Naive B cell (primary cell): ENCODE measurements around the gene OBSL1. TPM values are rescaled to one million over a fixed set of nuclear protein-coding genes. Genes with fewer than 3 reads are reported as not detected.

Source experiments
- ATAC-seq, 2 donors: fragments of 150-1000 bp; cut with Tn5 transposase; 2 replicates each; pipeline ENCODE4 v1.10.0; 2021; ENCODE audit warnings: low read depth in 2 of 2, mild to moderate bottlenecking in 2 of 2, moderate library complexity in 2 of 2
- DNase-seq: peaks from one replicate; pipeline ENCODE4 v3.0.0; 2022
- H3K27ac Mint-ChIP-seq, 6 donors: one replicate each; pipeline ENCODE4 v1.8.0; 2020 to 2022; ENCODE audit warnings: mild to moderate bottlenecking in 6 of 6, mixed read lengths in 6 of 6, moderate library complexity in 5 of 6, inconsistent platforms in 2 of 6
- H3K27me3 Mint-ChIP-seq, 3 donors: one replicate each; pipeline ENCODE4 v1.8.0; 2021 to 2022; ENCODE audit warnings: mixed read lengths in 3 of 3, mild to moderate bottlenecking in 1 of 3
- H3K36me3 Mint-ChIP-seq, 2 donors: one replicate each; pipeline ENCODE4 v1.8.0; 2020 to 2022; ENCODE audit warnings: mixed read lengths in 2 of 2, inconsistent platforms in 1 of 2, mild to moderate bottlenecking in 1 of 2
- H3K4me1 Mint-ChIP-seq, 3 donors: one replicate each; pipeline ENCODE4 v1.8.0; 2020 to 2022; ENCODE audit warnings: mixed read lengths in 3 of 3, inconsistent platforms in 1 of 3, mild to moderate bottlenecking in 1 of 3, moderate library complexity in 1 of 3
- H3K4me3 Mint-ChIP-seq, 8 donors: one replicate each; pipeline ENCODE4 v1.8.0; 2020 to 2022; ENCODE audit warnings: mild to moderate bottlenecking in 8 of 8, mixed read lengths in 8 of 8, moderate library complexity in 8 of 8, inconsistent platforms in 2 of 8
- H3K9me3 Mint-ChIP-seq, 7 donors: one replicate each; pipeline ENCODE4 v1.8.0; 2020 to 2022; ENCODE audit warnings: mixed read lengths in 7 of 7, mild to moderate bottlenecking in 5 of 7, inconsistent platforms in 2 of 7, moderate library complexity in 1 of 7
- polyA plus RNA-seq, 6 donors: library from polyadenylated mRNA; unstranded; fragments of 300-500 nt; fragmentation: Illumina TruSeq; gene quantifications; one replicate each; pipeline ENCODE4 v1.2.3, GENCODE V29; 2021; ENCODE audit warnings: low read depth in 6 of 6

Gene OBSL1
- polyA plus RNA-seq, 6 donors from 2014 or later = not detected

GRCh38 chr2:219581346-219581745, 10.0 kb upstream of the OBSL1 start:
- no peaks in the 10 kb centered on the region for H3K9me3 Mint-ChIP-seq
- H3K4me1 Mint-ChIP-seq = no peaks in the 10 kb centered on the region
- ATAC-seq (no peak), DNase-seq (no peak)
- H3K36me3 Mint-ChIP-seq = no peaks in the 10 kb centered on the region
- no peak overlapping the region for H3K27ac Mint-ChIP-seq
- H3K4me3 Mint-ChIP-seq = no peak overlapping the region
- H3K27me3 Mint-ChIP-seq = peaks cover 32 to 55% (median 42%) of the 10 kb centered on the region in 3 donors

- H3K9me3 Mint-ChIP-seq = no peaks in the 10 kb centered on the region
- H3K27me3 Mint-ChIP-seq = peaks cover 32 to 57% (median 42%) of the 10 kb centered on the region in 3 donors
- H3K4me1 Mint-ChIP-seq = no peaks in the 10 kb centered on the region
- ATAC-seq = no peak
- H3K36me3 Mint-ChIP-seq = no peaks in the 10 kb centered on the region
- no peak overlapping the region for H3K4me3 Mint-ChIP-seq
- no peak for DNase-seq
- H3K27ac Mint-ChIP-seq = no peak overlapping the region
These were observed 7.7 kb upstream of the OBSL1 start for GRCh38 chr2:219578811-219579613.

GRCh38 chr2:219576505-219577388, 5.4 kb upstream of the OBSL1 start:
- ATAC-seq = no peak
- Mint-ChIP-seq H3K36me3 (no peaks in the 10 kb centered on the region), H3K27me3 (peaks cover 44 to 77% (median 63%) of the 10 kb centered on the region in 3 donors), H3K4me3 (no peak overlapping the region), H3K27ac (peak overlapping the region in 1 of 6 donors; percentile 42), H3K9me3 (no peaks in the 10 kb centered on the region), H3K4me1 (peaks cover 2 to 4% (median 3%) of the 10 kb centered on the region in 3 donors)
- no peak for DNase-seq

GRCh38 chr2:219575566-219576504, 4.5 kb upstream of the OBSL1 start:
- no peak for DNase-seq
- H3K27me3 Mint-ChIP-seq = peaks cover 45 to 72% (median 66%) of the 10 kb centered on the region in 3 donors
- H3K4me3 Mint-ChIP-seq = peak overlapping the region in 1 of 8 donors; percentile 60
- H3K4me1 Mint-ChIP-seq = peaks cover 3 to 7% (median 5%) of the 10 kb centered on the region in 3 donors
- H3K36me3 Mint-ChIP-seq = no peaks in the 10 kb centered on the region
- no peak overlapping the region for H3K27ac Mint-ChIP-seq
- no peaks in the 10 kb centered on the region for H3K9me3 Mint-ChIP-seq
- ATAC-seq = no peak

- Mint-ChIP-seq H3K9me3 (no peaks in the 10 kb centered on the region), H3K4me3 (no peak overlapping the region), H3K36me3 (no peaks in the 10 kb centered on the region), H3K27me3 (peaks cover 48 to 74% (median 69%) of the 10 kb centered on the region in 3 donors), H3K4me1 (peaks cover 5 to 7% (median 6%) of the 10 kb centered on the region in 3 donors), H3K27ac (no peak overlapping the region)
- no peak for DNase-seq
- ATAC-seq = no peak
These were observed 3.4 kb upstream of the OBSL1 start for GRCh38 chr2:219574484-219575311.

- ATAC-seq (no peak), DNase-seq (no peak)
- H3K9me3 Mint-ChIP-seq = no peaks in the 10 kb centered on the region
- H3K4me1 Mint-ChIP-seq = peaks cover 5 to 7% (median 7%) of the 10 kb centered on the region in 3 donors
- peaks cover 44 to 75% (median 70%) of the 10 kb centered on the region in 3 donors for H3K27me3 Mint-ChIP-seq
- H3K4me3 Mint-ChIP-seq = peak overlapping the region in 3 of 8 donors; percentile 26 to 73 (median 32)
- H3K36me3 Mint-ChIP-seq = no peaks in the 10 kb centered on the region
- peak overlapping the region in 1 of 6 donors; percentile 47 for H3K27ac Mint-ChIP-seq
These were observed 1.8 kb upstream of the OBSL1 start for GRCh38 chr2:219573166-219573565.

GRCh38 chr2:219572237-219573001, 1.1 kb upstream of the OBSL1 start, which contains the start of gene INHA:
TSS of gene INHA (plus strand) at chr2:219572310. CDS start at chr2:219572375, 65 bp downstream.
- H3K27me3 Mint-ChIP-seq = peaks cover 40 to 81% (median 74%) of the 10 kb centered on the region in 3 donors
- ATAC-seq (no peak), DNase-seq (no peak)
- H3K4me1 Mint-ChIP-seq = peaks cover 5 to 7% (median 7%) of the 10 kb centered on the region in 3 donors
- no peaks in the 10 kb centered on the region for H3K36me3 Mint-ChIP-seq
- H3K4me3 Mint-ChIP-seq = peak within 1 kb of the TSS in 7 of 8 donors; percentile 19 to 73 (median 42)
- no peaks in the 10 kb centered on the region for H3K9me3 Mint-ChIP-seq
- no peak within 1 kb of the TSS for H3K27ac Mint-ChIP-seq

GRCh38 chr2:219570924-219571310, 422 bp downstream of the OBSL1 start:
- DNase-seq (no peak), ATAC-seq (peak; percentile 10 to 20)
- Mint-ChIP-seq H3K27ac (no peak overlapping the region), H3K9me3 (peaks cover 0 to 2% (median 0%) of the 10 kb centered on the region in 7 donors), H3K4me3 (peak overlapping the region in 1 of 8 donors; percentile 50), H3K4me1 (peaks cover 5 to 7% (median 7%) of the 10 kb centered on the region in 3 donors), H3K27me3 (peaks cover 32 to 78% (median 74%) of the 10 kb centered on the region in 3 donors), H3K36me3 (no peaks in the 10 kb centered on the region)

- Mint-ChIP-seq H3K4me1 (peaks cover 5 to 7% (median 7%) of the 10 kb centered on the region in 3 donors), H3K4me3 (peak overlapping the region in 6 of 8 donors; percentile 44 to 82 (median 65)), H3K9me3 (peaks cover 0 to 2% (median 0%) of the 10 kb centered on the region in 7 donors), H3K27ac (no peak overlapping the region), H3K36me3 (no peaks in the 10 kb centered on the region), H3K27me3 (peaks cover 29 to 76% (median 70%) of the 10 kb centered on the region in 3 donors)
- DNase-seq (no peak), ATAC-seq (peak in 1 of 2 donors; percentile 25)
These were observed 980 bp downstream of the OBSL1 start for GRCh38 chr2:219570194-219570923.

GRCh38 chr2:219569635-219570034, 1.7 kb downstream of the OBSL1 start:
- ATAC-seq (no peak), DNase-seq (no peak)
- H3K27ac Mint-ChIP-seq = peak overlapping the region in 1 of 6 donors; percentile 50
- no peaks in the 10 kb centered on the region for H3K36me3 Mint-ChIP-seq
- H3K4me1 Mint-ChIP-seq = peaks cover 5 to 7% (median 7%) of the 10 kb centered on the region in 3 donors
- peaks cover 0 to 2% (median 0%) of the 10 kb centered on the region in 7 donors for H3K9me3 Mint-ChIP-seq
- H3K27me3 Mint-ChIP-seq = peaks cover 27 to 69% (median 65%) of the 10 kb centered on the region in 3 donors
- peak overlapping the region in 5 of 8 donors; percentile 35 to 66 (median 64) for H3K4me3 Mint-ChIP-seq

GRCh38 chr2:219569041-219569440, 2.3 kb downstream of the OBSL1 start:
- ATAC-seq = no peak
- Mint-ChIP-seq H3K4me3 (peak overlapping the region in 2 of 8 donors; percentile 30 to 66), H3K9me3 (peaks cover 0 to 2% (median 0%) of the 10 kb centered on the region in 7 donors), H3K27ac (no peak overlapping the region), H3K4me1 (peaks cover 5 to 7% (median 7%) of the 10 kb centered on the region in 3 donors), H3K36me3 (no peaks in the 10 kb centered on the region), H3K27me3 (peaks cover 32 to 72% (median 70%) of the 10 kb centered on the region in 3 donors)
- no peak for DNase-seq
